WERI-Rb-1 (cell line): ENCODE results near the gene CCDC73.

Experiments used
- DNase-seq: peaks from one replicate; pipeline ENCODE4 v3.0.0-alpha.2; 2020
- H3K27ac ChIP-seq: fragments of 250-450 bp; sonication (Bioruptor Pico); 2 replicates; pipeline ENCODE4 v1.5.1; 2020; ENCODE audit warnings: mild to moderate bottlenecking, moderate library complexity
- H3K27me3 ChIP-seq: fragments of 250-450 bp; sonication (Bioruptor Pico); 2 replicates; pipeline ENCODE4 v1.5.1; 2021; ENCODE audit warnings: mild to moderate bottlenecking, low read depth, moderate library complexity; ENCODE audit not compliant: insufficient read depth, severe bottlenecking
- H3K36me3 ChIP-seq: fragments of 250-450 bp; sonication (Bioruptor Pico); 2 replicates; pipeline ENCODE4 v1.5.1; 2020; ENCODE audit warnings: mild to moderate bottlenecking, moderate library complexity
- H3K4me3 ChIP-seq: 2 replicates; pipeline ENCODE4 v1.5.1; 2011; ENCODE audit warnings: low read depth, mild to moderate bottlenecking, control low read depth, low read length
- H3K9me3 ChIP-seq: fragments of 250-450 bp; sonication (Bioruptor Pico); 2 replicates; pipeline ENCODE4 v1.5.1; 2021; ENCODE audit warnings: mild to moderate bottlenecking, moderate library complexity; ENCODE audit not compliant: severe bottlenecking
- TF ChIP-seq, protein P1 (sequence below): IDR thresholded peaks from 2 replicates; pipeline ENCODE4 v1.5.1; 2011; ENCODE audit warnings: low read depth, mild to moderate bottlenecking, control low read depth, inconsistent platforms, low read length

Gene CCDC73

DNA sequence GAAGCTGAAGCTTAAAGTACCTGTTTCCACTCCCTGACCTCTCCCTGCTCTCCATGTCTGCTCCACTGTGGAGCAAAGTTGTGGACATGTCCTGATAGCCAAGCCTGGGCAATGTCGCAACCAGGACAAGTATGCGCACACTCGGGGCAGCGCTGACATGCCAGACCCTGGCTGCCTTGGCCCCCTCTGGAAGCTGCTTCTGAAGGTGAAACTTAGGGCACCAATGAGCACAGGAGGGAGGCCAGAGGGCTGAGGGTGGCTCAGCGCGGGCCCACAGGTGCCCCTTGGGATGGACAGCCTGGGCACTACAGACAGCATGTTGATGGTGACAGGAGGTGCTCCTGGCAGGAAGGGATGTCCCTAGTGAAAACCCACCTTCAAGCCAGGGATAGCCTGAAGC lies 90.2 kb downstream of the CCDC73 start:
- peaks cover 17% of the 10 kb centered on the region for H3K27me3 ChIP-seq
- H3K4me3 ChIP-seq, result no peak overlapping the region
- peaks cover 7% of the 10 kb centered on the region for H3K9me3 ChIP-seq
- DNase-seq, result no peak
- H3K36me3 ChIP-seq, result no peaks in the 10 kb centered on the region
- TF ChIP-seq, protein P1, sequence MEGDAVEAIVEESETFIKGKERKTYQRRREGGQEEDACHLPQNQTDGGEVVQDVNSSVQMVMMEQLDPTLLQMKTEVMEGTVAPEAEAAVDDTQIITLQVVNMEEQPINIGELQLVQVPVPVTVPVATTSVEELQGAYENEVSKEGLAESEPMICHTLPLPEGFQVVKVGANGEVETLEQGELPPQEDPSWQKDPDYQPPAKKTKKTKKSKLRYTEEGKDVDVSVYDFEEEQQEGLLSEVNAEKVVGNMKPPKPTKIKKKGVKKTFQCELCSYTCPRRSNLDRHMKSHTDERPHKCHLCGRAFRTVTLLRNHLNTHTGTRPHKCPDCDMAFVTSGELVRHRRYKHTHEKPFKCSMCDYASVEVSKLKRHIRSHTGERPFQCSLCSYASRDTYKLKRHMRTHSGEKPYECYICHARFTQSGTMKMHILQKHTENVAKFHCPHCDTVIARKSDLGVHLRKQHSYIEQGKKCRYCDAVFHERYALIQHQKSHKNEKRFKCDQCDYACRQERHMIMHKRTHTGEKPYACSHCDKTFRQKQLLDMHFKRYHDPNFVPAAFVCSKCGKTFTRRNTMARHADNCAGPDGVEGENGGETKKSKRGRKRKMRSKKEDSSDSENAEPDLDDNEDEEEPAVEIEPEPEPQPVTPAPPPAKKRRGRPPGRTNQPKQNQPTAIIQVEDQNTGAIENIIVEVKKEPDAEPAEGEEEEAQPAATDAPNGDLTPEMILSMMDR, result no peak
- no peak overlapping the region for H3K27ac ChIP-seq

DNA sequence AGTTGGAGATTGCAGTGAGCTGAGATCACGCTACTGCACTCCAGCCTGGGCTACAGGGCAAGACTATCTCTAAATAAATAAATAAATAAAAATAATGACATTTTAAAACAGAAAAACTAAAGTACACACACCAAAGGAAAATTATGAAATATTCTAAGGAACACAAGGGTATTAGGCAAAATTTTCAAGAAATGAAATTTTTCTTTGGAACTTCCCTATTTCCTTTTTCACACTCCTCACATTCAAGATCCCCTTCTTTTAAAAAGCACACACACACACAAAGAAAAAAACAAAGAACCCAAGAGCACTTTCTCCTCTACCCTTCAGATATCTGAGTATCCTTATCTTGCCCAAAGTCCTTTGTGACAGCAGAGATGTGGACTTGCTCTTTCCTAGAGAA lies 92.8 kb downstream of the CCDC73 start:
- no peaks in the 10 kb centered on the region for H3K36me3 ChIP-seq
- TF ChIP-seq, protein P1, result no peak
- no peak for DNase-seq
- H3K4me3 ChIP-seq, result no peak overlapping the region
- no peak overlapping the region for H3K27ac ChIP-seq
- peaks cover 7% of the 10 kb centered on the region for H3K27me3 ChIP-seq
- peaks cover 7% of the 10 kb centered on the region for H3K9me3 ChIP-seq

DNA sequence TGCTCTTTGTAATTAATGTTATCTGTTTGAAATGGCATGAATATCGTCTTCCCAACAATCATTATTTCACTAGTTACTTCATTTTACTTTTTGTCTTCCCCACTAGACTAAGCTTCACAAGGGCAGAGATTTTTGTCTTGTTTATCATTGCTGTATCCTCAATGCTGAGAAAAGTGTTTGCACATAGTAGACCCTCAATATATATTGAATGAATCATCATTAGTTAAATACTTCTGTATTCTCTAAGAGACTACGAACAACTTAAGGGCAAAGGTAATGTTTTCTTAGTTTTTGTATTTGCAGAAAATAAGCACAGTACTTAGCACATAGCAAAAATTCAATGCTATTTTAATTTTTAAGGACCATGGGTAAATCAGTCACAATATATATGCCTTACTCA lies 95.9 kb downstream of the CCDC73 start:
- Histone ChIP-seq H3K27ac (no peak overlapping the region), H3K36me3 (no peaks in the 10 kb centered on the region), H3K4me3 (no peak overlapping the region), H3K9me3 (no peaks in the 10 kb centered on the region), H3K27me3 (peaks cover 5% of the 10 kb centered on the region)
- TF ChIP-seq, protein P1, result no peak
- DNase-seq, result no peak

DNA sequence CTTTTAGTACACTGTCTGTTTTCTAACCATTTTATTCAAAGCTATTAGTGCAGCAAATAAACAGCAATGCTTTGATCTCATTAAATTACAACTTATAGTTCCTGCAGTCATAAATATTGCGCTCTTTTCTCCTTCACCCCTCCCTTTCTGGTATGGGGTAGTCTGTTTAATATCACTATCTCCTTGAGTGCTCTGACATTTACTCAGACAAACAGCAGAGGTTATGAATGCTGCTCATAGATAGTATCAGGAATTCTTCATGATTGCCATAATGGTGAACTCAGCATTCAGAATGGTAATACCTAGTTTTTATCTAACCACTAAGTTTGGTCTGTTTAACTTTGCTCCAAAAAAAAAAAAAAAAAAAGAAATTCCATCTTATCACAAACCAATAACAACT lies 123.4 kb downstream of the CCDC73 start:
- TF ChIP-seq, protein P1, result no peak
- Histone ChIP-seq H3K27ac (no peak overlapping the region), H3K36me3 (no peaks in the 10 kb centered on the region), H3K27me3 (peaks cover 3% of the 10 kb centered on the region), H3K4me3 (no peak overlapping the region), H3K9me3 (peaks cover 7% of the 10 kb centered on the region)
- DNase-seq, result no peak

DNA sequence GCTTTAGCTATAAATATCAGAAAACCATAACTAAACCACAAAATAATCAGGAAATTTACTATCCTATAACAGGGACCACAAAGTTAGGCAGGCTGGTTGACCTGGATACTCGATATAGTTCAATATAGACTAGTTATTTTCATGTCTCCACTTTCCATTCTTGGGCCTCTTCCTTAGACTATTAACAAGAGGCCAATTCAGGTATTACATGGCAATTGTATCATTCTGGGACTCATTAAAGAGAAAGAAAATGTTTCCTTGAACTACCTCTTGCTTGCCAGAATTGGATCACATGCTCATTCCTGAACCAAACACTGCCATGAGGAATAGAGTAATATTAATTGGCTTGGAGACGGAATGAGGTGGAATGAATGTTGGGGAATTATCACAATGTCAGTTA lies 134.8 kb downstream of the CCDC73 start:
- H3K4me3 ChIP-seq, result no peak overlapping the region
- TF ChIP-seq, protein P1, result no peak
- H3K9me3 ChIP-seq, result no peaks in the 10 kb centered on the region
- peaks cover 13% of the 10 kb centered on the region for H3K27me3 ChIP-seq
- H3K36me3 ChIP-seq, result no peaks in the 10 kb centered on the region
- no peak for DNase-seq
- no peak overlapping the region for H3K27ac ChIP-seq

DNA sequence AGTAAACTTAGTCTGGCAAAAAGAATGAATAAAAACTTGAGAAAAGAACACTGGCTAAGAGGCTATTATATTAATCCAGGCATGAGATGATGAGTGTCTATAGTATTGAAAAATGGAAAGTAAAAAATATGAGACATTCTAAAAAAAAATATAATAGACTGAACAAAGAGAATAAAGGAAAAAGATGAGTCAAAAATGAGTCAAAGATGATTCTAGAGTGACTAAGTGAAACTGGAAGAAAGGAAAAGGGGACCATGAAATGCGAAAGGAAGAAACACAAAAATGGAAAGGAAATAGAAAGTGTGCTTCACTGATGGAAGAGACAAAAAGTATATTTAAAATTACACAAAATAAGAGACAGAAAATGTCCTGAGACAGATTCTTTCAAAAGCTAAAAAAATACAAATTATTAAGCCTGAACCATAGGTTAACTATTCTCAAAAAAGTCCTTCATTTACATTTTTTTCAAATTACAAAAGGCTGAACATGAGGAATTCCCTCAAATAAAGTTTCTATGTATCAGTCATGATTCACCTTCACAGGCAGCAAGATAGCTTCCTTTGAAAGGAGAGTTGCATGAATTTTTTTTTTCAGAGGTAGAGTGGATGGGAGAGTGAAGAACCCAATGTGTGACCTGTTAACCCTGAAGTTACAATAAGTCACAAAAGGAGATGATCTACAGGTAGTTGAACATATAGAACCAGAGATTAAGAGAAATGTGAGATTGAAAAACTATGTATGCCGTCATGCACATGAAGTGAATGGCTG lies 135.6 kb downstream of the CCDC73 start:
- peaks cover 13% of the 10 kb centered on the region for H3K27me3 ChIP-seq
- H3K36me3 ChIP-seq, result no peaks in the 10 kb centered on the region
- no peak overlapping the region for H3K4me3 ChIP-seq
- no peaks in the 10 kb centered on the region for H3K9me3 ChIP-seq
- H3K27ac ChIP-seq, result no peak overlapping the region
- TF ChIP-seq, protein P1, result no peak
- DNase-seq, result no peak
